Muscle of leg (tissue), 11 donors: ENCODE data around the gene ARID5B. TPM values are rescaled to one million over a fixed set of nuclear protein-coding genes. Genes with fewer than 3 reads are reported as not detected.

Experiments used
- DNase-seq: peaks from one replicate; pipeline ENCODE4 v3.0.0; 2013
- H3K27ac ChIP-seq: one replicate; pipeline ENCODE4 v1.5.1; 2013; ENCODE audit warnings: mild to moderate bottlenecking, low read length, control low read depth
- H3K27me3 ChIP-seq: one replicate; pipeline ENCODE4 v1.6.1; 2013; ENCODE audit warnings: low read length; ENCODE audit not compliant: control insufficient read depth, insufficient read depth
- H3K36me3 ChIP-seq: one replicate; pipeline ENCODE4 v1.6.1; 2013; ENCODE audit warnings: low read length; ENCODE audit not compliant: control insufficient read depth, insufficient read depth
- H3K4me1 ChIP-seq: one replicate; pipeline ENCODE4 v1.6.1; 2013; ENCODE audit warnings: low read length; ENCODE audit not compliant: control insufficient read depth, insufficient read depth
- H3K4me3 ChIP-seq: one replicate; pipeline ENCODE4 v1.5.1; 2013; ENCODE audit warnings: low read length, control low read depth
- H3K9me3 ChIP-seq: replicated peaks from 2 replicates; pipeline ENCODE4 v1.6.1; 2013; ENCODE audit warnings: low read depth, low read length; ENCODE audit not compliant: control insufficient read depth
- WGBS: methylation state at CpG from one replicate; pipeline ENCODE4 v1.1.5; 2013; ENCODE audit warnings: missing lambda C conversion rate; ENCODE audit not compliant: insufficient coverage; 5-methylcytosine and 5-hydroxymethylcytosine counted together
- polyA plus RNA-seq, 8 donors: library from polyadenylated mRNA; unstranded; fragments of 120-200 nt; gene quantifications; one replicate each; pipeline versions ENCODE4 v1.2.1 to v1.2.3, GENCODE V29; 2013; ENCODE audit warnings: inconsistent platforms in 1 of 8, low replicate concordance in 1 of 8; ENCODE audit not compliant: insufficient read length in 8 of 8, insufficient read depth in 1 of 8
- total RNA-seq: library from RNA; stranded (reverse); fragments of 120-200 nt; gene quantifications from one replicate; pipeline ENCODE4 v1.2.4, GENCODE V29; 2013

ARID5B gene
- total and polyA plus RNA-seq, 9 donors = 10.3 to 24.2 (median 15.2) TPM

- peaks cover 26% of the 10 kb centered on the region for H3K4me1 ChIP-seq
- H3K27ac ChIP-seq = peak overlapping the region; percentile 15
- H3K4me3 ChIP-seq = no peak overlapping the region
- H3K9me3 ChIP-seq = no peaks in the 10 kb centered on the region
- H3K27me3 ChIP-seq = no peaks in the 10 kb centered on the region
- 82% methylated on average over 15 of the region's 22 CpGs for WGBS
- peak; percentile 56 for DNase-seq
- H3K36me3 ChIP-seq = peaks cover 39% of the 10 kb centered on the region
Measured at GRCh38 chr10:62092301-62093030, 191.0 kb downstream of the ARID5B start.

GRCh38 chr10:62093863-62094291 lies 192.4 kb downstream of the ARID5B start:
- Histone ChIP-seq H3K27me3 (no peaks in the 10 kb centered on the region), H3K27ac (peak overlapping the region; percentile 59), H3K4me3 (no peak overlapping the region), H3K4me1 (peaks cover 26% of the 10 kb centered on the region), H3K9me3 (no peaks in the 10 kb centered on the region), H3K36me3 (peaks cover 33% of the 10 kb centered on the region)
- 70% methylated on average over 1 of the region's 4 CpGs for WGBS
- DNase-seq = peak; percentile 58

GRCh38 chr10:62095181-62096122 lies 194.0 kb downstream of the ARID5B start:
- peaks cover 26% of the 10 kb centered on the region for H3K4me1 ChIP-seq
- H3K4me3 ChIP-seq = no peak overlapping the region
- H3K27me3 ChIP-seq = no peaks in the 10 kb centered on the region
- peak; percentile 91 for DNase-seq
- H3K36me3 ChIP-seq = peaks cover 26% of the 10 kb centered on the region
- 10% methylated on average over 3 of the region's 12 CpGs for whole genome bisulfite sequencing
- H3K9me3 ChIP-seq = no peaks in the 10 kb centered on the region
- H3K27ac ChIP-seq = peak overlapping the region; percentile 84

- H3K9me3 ChIP-seq = no peaks in the 10 kb centered on the region
- WGBS = no CpG with 5 or more reads among the region's 4 CpGs
- no peaks in the 10 kb centered on the region for H3K27me3 ChIP-seq
- H3K36me3 ChIP-seq = peaks cover 19% of the 10 kb centered on the region
- DNase-seq = peak; percentile 46
- H3K4me3 ChIP-seq = no peak overlapping the region
- H3K4me1 ChIP-seq = peaks cover 26% of the 10 kb centered on the region
- peak overlapping the region; percentile 52 for H3K27ac ChIP-seq
Measured at GRCh38 chr10:62096256-62096933, 194.9 kb downstream of the ARID5B start.

- Histone ChIP-seq H3K27me3 (no peaks in the 10 kb centered on the region), H3K27ac (no peak overlapping the region), H3K9me3 (no peaks in the 10 kb centered on the region), H3K4me1 (peaks cover 12% of the 10 kb centered on the region), H3K4me3 (no peak overlapping the region), H3K36me3 (no peaks in the 10 kb centered on the region)
- 82% methylated on average over 10 of the region's 14 CpGs for WGBS
- DNase-seq = no peak
Measured at GRCh38 chr10:62098278-62099121, 197.0 kb downstream of the ARID5B start.

- Histone ChIP-seq H3K36me3 (no peaks in the 10 kb centered on the region), H3K4me3 (no peak overlapping the region), H3K27ac (no peak overlapping the region), H3K27me3 (no peaks in the 10 kb centered on the region), H3K4me1 (peaks cover 10% of the 10 kb centered on the region), H3K9me3 (no peaks in the 10 kb centered on the region)
- no CpG with 5 or more reads among the region's 3 CpGs for WGBS
- no peak for DNase-seq
Measured at GRCh38 chr10:62099299-62099698, 197.8 kb downstream of the ARID5B start.

GRCh38 chr10:62103857-62104256 lies 202.4 kb downstream of the ARID5B start:
- Histone ChIP-seq H3K4me3 (no peak overlapping the region), H3K4me1 (no peaks in the 10 kb centered on the region), H3K27me3 (no peaks in the 10 kb centered on the region), H3K36me3 (no peaks in the 10 kb centered on the region), H3K27ac (no peak overlapping the region), H3K9me3 (no peaks in the 10 kb centered on the region)
- WGBS = 56% methylated on average over 5 of the region's 9 CpGs
- DNase-seq = no peak

GRCh38 chr10:62106929-62107519 lies 205.5 kb downstream of the ARID5B start:
- Histone ChIP-seq H3K36me3 (no peaks in the 10 kb centered on the region), H3K27me3 (no peaks in the 10 kb centered on the region), H3K4me3 (no peak overlapping the region), H3K27ac (no peak overlapping the region), H3K9me3 (no peaks in the 10 kb centered on the region), H3K4me1 (peaks cover 5% of the 10 kb centered on the region)
- no peak for DNase-seq

GRCh38 chr10:62108759-62109586 lies 207.5 kb downstream of the ARID5B start:
- no peaks in the 10 kb centered on the region for H3K27me3 ChIP-seq
- H3K4me3 ChIP-seq = no peak overlapping the region
- no peak for DNase-seq
- H3K9me3 ChIP-seq = no peaks in the 10 kb centered on the region
- H3K4me1 ChIP-seq = peaks cover 5% of the 10 kb centered on the region
- H3K27ac ChIP-seq = no peak overlapping the region
- H3K36me3 ChIP-seq = no peaks in the 10 kb centered on the region
